Stimulated activated CD4-positive, alpha-beta T cell treated with anti-CD3 and anti-CD28 coated beads, Interleukin-2, amount 100 ng/mL, for 4 hours (primary cell): ENCODE measurements around the gene PGAP3.

Experiments used
- DNase-seq: peaks from one replicate; pipeline ENCODE4 v3.0.0-alpha.2; 2020; ENCODE audit warnings: low read depth

The PGAP3 gene

DNA sequence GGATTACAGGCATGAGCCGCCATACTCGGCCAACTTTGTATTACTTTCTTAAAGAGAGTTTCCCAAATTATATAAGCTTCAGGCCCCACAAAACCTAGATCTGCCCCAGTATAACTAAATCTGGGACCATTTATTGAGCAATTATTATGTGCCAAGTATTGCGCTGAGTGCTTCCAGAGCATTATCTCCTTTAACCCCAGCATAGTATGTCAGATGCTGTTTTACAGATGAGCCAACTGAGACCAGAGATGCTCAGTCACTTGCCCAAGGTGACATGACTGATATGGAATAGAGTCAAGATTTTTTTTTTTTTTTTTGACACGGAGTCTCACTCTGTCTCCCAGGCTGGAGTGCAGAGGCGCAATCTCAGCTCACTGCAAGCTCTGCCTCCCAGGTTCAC is 10.1 kb upstream of the PGAP3 start:
- DNase-seq = no peak

DNA sequence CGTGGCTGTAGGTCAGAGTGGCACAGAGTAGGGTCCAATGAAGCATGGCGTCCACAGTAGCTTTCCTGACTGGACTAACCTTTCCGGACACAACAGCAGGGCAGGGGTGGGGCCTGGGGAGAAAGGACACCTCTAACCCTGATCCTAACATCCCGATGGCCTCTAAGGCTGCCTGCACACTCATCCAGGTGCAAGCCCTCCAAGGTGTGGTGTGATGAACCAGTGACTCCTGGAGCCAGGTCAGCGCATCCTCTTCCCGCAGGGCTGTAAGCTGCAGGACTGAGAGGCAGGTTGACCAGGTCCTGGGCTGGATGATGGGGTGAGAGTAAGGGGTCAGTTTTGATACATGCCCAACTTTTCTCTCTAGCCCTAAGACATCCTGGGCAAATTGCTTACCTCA is 8.9 kb upstream of the PGAP3 start:
- no peak for DNase-seq

DNA sequence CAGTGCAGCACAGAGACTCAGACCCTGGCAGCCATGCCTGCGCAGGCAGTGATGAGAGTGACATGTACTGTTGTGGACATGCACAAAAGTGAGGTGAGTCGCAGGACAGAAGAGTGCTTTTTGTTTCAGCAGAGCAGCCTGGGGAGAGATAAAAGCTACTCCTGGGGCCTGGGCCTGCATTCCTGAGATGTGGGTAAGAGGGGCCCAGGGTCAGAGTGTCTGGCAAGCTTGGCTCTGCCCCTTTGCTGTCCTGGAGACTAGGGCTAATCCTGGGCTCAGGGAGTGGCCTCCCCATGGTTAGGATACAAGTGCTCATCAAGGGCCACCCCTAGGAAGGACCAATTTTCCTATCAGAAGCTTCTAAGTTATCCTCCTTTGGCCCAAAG is 7.2 kb upstream of the PGAP3 start:
- DNase-seq = no peak

DNA sequence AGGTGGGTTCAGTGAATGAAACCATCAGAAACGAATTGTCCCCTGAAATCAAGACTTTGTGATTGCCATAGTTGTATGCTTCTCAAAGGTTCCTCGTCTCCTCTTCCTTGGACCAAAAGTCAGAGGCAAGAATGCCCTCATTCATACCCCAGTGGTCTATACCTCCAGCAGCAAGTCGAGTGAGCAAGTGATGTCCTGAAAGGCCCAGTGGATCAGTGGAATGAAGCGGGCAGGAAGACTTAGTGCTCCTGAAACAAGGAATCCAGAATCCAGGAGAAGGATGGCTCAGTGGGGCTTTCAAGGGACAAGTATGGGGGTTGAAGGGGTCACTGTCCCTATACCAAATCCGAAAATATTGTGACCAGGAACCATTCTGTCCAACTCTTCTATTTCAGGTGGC is 6.7 kb upstream of the PGAP3 start:
- DNase-seq = no peak

DNA sequence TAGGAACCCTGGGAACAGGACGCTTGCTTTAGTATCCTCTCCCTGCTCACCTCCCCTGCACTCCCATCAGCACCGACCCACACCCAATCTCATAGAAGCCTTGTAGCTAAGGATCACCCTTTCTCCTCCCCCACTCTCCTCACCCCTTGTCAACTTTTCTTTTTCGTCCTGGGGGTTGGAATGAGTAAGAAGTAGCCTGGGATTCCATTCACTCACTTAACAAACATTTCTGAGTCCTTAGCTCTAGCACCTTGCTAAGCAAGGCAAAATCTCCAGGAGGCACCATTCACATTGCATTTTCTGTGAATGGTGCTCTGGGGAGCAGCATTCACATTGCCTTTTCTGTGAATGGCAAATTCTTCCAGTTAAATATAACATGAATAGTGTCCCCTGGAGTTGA is 1.1 kb upstream of the PGAP3 start:
- no peak for DNase-seq

DNA sequence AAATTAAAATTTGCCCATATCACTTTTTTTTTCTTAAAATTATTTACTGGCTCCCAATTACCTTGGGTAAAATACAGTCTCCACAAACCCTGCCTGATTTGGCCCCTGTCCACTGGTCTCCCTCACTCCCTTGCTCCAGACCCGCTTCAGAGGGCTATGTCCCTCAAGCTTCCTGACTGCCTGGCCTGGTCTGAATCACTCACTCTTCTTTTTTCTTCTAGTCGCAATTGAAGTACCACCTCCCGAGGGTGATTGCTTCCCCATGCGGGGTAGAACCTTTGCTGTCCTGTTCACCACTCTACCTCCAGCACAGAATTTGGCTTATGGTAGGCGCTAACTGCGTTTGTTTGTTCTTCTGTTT is 598 bp upstream of the PGAP3 start:
- no peak for DNase-seq

DNA sequence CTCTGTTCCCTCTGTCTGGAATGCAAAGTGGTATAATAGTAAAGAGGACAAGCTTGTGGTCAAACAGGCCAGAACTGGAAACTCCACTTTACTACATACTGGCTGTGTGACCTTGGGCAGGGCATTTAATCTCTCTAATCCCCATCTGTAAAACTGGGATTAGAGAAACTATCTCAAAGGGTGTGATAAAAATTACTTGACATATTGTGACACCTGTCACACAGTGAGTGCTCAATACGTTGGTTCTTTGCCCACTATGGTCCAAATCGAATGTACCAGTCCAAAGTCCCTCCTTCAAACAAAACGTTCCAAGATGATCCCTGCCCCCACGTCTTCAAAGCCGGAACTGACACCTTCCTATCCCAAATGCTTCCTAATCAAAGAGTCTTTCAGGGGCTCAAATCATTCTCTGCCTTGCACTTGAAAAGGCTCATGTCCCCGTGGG is 734 bp downstream of the PGAP3 start:
- no peak for DNase-seq

DNA sequence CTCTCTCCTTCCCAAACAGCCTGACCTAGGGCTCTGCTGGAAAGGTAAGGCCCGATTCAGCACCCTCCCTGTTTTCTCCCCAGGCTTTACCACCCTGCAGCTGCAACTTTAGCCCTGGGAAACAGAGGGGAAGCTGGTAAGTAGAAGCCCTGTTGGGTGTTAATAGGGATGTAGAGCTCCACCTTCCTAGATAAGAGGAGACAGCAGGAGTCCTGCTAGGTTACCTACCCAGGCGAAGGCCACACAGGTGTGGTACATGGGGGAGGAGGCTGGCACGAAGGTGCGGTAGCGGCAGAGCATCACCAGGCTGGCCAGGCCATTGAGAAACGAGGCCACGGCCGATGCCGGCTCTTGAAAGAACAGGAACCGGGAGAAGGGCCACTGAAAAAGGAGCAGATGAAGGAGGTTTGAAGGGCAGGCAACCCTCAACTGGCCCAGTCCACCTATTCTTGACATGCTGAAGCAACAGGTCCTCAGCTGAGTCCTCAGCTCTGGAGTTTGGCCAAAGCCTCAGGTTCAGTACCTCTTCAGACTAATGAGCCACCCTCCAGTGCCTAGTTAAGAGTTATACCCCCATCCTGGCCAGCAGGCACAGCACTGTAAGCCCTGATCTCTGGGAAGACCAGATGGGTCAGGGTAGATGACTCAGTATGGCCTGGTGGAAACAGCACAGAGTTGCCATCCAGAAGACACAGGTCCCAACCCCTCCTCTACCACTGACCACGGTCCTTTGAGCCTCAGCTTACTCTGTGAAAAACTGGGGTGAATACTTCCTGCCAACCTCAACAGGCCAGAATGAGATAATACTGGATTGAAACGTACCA is 3.3 kb downstream of the PGAP3 start:
- DNase-seq = no peak

DNA sequence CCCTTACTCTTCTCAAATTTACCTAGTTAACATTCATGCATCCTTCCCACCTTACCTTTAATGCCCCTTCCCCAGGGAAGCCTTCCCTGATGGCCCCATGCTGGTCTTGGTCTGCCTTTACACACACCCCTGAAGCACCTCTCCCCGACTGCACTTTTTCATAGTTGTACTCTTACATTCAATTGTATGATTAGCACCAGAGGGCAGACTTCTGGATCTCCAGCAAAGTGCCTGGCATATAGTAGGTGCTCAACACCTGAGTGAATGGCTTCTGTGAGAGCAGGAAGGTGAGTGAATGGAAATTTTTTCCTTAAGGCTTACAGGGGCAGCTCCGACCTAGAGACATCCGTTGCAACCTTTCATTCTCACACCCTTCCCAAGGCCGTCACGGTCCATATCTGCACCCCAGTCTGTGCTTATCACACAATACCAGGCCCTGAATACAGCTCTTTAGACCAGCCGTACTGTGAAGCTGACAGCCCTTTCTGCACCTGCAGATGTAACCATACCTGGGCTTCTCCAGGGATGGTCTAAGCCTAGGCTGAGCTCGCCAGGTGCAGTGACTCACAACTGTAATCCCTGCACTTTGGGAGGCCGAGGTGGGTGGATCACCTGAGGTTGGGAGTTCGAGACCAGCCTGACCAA is 4.4 kb downstream of the PGAP3 start:
- DNase-seq = no peak

DNA sequence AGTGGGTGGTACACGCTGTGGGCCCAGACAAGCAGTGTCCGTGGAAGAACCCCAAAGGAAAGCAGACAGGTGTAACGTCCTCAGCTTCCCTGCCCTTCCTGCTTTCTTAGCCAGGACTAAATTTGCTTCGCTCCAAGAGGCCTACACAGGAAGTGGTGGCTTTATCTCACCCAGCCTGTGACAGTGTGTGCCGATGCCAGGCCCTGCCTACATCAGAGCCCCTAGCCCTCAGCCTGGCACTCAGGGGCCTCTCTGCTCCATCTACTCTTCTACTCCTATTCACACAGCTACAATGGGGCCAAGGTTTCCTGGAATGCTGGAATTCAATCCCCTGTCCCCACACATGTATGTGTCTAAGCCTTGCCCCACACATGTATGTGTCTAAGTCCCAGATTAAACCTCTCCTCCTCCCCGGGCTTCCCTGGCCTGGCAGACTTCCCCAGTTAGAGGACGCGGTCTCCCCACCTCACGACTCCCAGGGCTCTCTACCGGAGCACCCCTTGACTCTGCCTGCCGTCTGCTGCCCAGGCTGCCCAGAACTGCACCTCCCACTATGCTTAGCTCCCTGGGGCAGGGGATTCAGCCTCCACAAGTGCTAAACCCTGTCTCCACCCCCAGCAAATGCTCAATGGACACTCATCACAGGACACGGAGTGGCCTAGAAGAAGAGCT is 8.2 kb downstream of the PGAP3 start:
- DNase-seq = no peak

DNA sequence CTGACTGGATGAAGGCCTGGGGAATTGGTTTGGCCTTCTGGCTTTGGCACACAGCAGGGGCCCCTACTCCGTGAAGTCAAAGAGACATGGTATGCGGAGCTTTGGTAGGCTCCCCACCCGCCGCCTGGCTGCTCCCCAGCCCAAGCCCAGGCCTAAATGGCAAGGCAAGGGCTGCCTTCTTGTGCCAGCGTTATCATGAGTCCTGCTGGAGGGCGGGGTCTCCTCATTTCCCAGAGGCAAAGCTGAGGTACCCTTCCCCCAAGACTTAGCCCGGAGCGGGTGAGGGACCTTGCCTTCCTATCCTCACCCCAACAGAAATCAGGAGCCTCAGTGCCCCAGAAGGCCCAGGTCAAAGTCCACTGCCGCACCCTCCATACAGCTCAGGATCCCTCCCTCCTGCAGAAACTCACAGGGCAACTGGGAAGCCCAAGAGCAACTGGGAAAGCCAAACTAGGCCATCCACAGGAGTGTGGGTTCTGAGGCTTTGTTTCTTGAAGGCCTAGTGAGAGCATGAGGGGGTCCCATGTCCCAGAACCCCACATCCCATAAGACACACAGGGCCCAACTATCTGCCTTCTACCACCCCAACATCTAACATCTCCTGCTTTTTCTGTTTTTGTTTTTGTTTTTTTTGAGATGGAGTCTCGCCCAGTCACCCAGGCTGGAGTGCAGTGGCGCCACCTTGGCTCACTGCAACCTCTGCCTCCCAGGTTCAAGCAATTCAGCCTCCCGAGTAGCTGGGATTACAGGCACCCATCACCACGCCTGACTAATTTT is 9.3 kb downstream of the PGAP3 start:
- no peak for DNase-seq

DNA sequence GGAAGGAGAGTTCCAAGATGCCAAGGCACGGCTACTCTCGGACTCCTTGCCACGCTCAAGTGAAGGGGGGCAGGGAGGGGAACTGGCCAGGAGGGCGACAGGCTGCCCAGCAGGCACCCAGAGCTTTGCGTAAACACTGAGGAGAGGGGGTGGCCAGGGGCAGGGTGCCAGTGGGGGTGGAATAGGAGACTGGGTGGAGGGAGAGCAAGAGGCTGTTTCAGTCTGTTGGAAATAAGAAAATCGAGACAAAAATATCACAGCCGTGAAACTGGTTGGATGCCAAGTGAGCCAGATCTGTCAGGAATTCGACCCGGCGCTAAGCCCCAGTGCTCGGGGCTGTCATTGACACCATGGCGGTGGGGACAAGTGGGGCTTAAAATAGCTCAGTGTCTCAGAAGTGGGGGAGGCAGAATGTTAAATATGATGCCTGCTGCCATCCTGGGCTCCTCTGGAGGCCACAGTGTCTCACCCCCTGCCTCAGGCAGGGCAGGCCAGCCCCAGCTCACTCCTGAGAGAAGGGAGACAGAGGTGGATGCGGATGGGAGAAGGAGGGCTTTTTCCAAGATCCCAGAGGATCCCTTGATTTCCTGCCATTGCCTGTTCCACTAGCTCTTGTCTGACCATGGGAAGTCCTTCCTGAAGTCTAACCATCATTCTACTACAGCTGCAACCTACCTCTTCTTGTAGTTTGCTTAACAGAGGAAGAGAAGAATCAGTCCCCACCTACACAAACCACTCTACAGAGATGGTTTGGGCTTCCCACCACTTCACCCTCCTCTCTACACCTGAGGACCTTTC is 10.1 kb downstream of the PGAP3 start:
- no peak for DNase-seq

DNA sequence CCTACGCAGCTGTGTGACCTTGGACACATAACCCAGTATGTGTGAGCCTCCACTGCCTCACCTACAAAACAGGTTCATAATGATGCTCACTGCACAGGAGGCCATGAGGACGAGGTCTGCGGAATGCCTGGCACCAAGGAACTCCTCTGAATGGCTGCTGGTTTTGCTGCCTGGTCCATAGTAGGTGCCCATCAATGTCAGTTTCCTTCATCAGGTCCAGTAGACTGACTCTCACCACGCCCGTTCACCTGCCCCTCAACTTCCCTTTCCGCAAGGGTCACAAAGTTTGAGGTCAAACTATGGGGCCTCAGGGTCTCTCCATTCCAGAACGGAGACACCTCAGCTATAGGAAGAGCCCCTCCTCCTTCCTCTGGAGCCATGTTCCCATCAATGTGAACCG is 10.8 kb downstream of the PGAP3 start:
- DNase-seq = no peak

DNA sequence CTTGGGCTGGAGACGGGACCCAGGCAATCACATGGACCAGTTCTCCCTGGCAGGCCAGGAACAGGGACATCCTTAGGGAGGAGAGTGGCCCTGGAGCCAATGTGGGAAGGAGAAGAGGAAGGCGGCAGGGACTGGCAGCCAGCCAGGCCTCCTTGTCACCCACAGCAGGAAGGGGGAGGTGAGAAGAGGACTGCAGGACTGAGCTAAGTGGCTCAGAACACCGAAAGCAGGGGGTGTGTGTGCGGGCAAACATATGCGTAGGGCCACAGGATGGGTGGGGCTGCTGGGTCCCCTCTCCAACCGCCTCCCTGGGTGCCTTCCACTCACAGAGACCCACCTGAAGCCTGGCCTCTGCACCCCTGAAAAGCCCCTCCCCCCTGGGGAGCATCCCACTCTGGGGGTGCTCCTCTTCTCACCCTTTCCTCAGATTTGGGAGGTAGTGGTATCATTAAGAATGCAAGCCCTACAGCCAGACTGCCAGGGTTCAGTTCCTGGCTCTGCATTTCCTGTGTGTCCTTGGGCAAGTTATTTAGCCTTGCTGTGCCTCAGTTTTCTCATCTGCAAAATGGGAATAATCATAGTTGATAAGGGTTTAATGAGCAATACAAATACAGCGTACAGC is 11.5 kb downstream of the PGAP3 start:
- peak; percentile 9 for DNase-seq

DNA sequence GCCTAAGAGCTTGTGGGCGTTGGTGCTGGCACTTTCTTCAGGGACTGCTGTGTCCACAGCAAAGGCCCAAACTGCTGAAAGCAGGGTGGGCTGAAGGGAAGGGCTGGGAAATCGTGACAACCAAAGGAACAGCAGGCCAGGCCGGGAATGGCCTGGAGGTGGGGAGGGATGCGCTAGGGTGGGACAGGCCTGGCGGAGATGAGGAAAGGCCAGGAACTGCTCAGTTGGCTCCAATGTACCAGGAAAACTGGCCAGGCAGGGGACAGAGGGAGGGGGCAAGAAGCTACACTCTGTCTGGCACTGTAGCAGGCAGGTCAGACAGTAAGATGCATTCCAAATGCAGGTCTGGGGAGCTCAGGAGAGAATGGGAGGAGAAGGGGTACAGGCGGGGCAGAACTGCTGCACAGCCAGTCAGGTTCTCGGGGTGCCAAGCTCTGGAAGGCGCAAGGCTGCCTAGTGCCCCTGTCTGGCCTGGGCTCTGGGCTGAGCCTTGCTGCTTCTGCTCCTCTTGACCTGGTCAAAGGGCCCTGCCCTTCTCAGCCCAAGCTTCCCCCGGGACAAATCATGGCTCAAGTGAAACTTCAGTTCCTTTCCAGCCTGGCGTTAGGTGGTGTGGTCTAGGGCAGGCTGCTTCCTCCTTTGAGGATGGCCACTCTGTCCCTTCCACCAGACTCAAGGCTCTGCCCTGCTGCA is 12.3 kb downstream of the PGAP3 start:
- DNase-seq = no peak

DNA sequence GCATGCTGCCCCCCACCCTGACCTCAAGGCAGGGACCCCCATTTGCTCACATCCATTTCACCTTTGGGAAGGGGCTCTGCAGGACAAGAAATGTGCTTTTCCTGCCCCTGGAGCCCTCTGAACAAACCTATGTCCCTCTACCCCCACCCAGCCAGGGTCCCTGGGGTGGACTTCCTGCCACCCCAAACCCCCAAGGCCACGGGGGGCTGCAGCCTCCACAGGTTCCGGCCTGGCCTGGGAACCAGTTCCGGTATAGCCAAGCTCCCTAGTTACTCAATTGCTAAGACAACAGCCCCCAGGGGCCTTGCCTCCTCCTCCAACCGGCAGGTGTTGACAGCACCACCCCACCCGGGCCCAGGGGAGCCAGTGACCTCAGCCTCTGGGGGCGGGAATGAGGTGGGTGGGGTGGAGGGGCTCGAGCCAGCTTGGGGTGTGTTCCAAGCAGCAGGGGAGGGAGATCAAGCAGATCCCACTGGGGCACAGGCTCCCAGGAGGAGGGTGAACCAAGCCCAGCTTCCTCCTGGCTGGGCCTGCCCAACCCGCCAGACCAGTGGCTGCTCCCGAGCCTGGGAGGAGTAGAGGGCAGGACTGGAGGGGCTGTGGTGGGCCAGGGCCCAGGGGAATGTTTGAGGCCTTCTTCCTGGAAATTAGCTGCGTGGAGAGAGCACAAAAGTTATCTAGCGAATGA is 13.0 kb downstream of the PGAP3 start:
- no peak for DNase-seq

DNA sequence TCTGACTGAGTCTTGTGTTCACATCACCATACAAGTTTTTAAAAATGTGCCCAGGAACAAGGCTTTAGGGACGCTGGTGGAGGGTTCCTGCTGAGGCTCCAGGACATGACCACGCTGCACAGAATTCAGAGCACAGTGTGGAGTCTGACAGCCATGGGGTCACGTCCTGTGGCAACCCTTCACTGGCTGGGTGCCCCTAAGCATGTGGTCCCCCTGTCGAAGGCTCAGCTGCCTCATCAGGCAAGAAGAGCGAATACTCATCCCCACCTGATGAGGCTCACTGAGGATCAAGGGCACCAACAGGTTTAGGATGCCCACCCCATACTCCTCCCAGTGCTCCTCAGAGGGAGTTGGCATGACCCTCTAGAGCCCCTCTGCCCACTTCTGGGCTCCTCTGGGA is 13.7 kb downstream of the PGAP3 start:
- DNase-seq = no peak

DNA sequence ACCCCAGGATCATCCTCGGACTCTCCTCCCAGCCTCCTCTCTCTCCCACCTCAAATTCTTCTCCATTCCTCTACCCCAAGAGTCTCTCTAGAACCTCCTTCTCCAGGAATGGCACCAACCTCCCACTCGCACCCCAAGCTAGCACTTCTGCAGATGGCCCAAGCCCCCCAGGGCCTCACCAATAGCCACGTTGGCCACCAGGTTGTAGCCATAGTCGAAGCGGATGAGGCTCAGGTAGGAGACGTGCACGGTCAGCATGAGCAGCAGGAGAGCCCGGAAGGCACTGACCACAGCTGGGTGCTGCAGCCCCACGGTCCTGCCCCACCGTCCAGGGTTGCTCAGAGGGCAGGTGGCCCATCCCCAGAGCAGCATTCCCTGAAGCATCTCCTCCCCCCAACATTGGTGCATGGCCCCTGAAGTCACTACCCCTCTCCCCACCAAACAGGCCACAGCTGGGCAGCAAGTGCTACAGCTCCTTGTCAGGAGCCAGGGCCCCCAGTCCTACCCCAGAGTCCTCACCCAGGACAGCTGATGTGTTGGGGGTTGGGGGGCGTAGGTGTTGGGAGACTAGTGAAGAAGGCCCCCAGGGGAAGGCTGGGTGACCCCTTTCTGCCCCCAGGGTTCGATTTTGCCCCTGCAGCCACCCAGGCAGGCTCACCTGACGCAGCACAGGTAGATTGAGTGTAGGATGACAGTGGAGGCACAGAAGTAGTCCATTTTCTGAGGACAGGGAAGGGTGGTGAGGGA is 14.3 kb downstream of the PGAP3 start:
- no peak for DNase-seq
